Smooth muscle cell (in vitro differentiated cells): ENCODE results near the gene ZFYVE28. TPM values are rescaled to one million over a fixed set of nuclear protein-coding genes. Genes with fewer than 3 reads are reported as not detected.
"Not testable (repeated sequence)": the region's sequence is repeated elsewhere in the genome, so short reads cannot be mapped to it uniquely, and the experiment has no call there.

ENCODE experiments used
- DNase-seq: peaks from one replicate; lab custom pipeline; 2025; ENCODE audit not compliant: unreplicated experiment; lab: John Stamatoyannopoulos, UW
- H2AFZ ChIP-seq: fragments of 200-600 bp; sonication (generic); 2 replicates; pipeline ENCODE4 v1.6.0; 2016; ENCODE audit warnings: antibody characterized with exemption, low read depth, mild to moderate bottlenecking
- H3F3A ChIP-seq: fragments of 200-600 bp; sonication (generic); 2 replicates; pipeline ENCODE4 v1.6.0; 2017; ENCODE audit warnings: antibody characterized with exemption, low read depth
- H3K27ac ChIP-seq: fragments of 200-600 bp; sonication (generic); 2 replicates; pipeline ENCODE4 v1.5.1; 2016; ENCODE audit warnings: low read depth, mild to moderate bottlenecking
- H3K27me3 ChIP-seq: fragments of 200-600 bp; sonication (generic); 2 replicates; pipeline ENCODE4 v1.6.1; 2016; ENCODE audit warnings: low read depth, mild to moderate bottlenecking
- H3K36me3 ChIP-seq: fragments of 200-600 bp; sonication (generic); 2 replicates; pipeline ENCODE4 v1.5.1; 2016; ENCODE audit warnings: low read depth
- H3K4me1 ChIP-seq: fragments of 200-600 bp; sonication (generic); 2 replicates; pipeline ENCODE4 v1.5.1; 2016; ENCODE audit warnings: low read depth
- H3K4me2 ChIP-seq: fragments of 200-600 bp; sonication (generic); 2 replicates; pipeline ENCODE4 v1.6.0; 2016; ENCODE audit warnings: mild to moderate bottlenecking
- H3K4me3 ChIP-seq: fragments of 200-600 bp; sonication (generic); 2 replicates; pipeline ENCODE4 v1.5.1; 2016; ENCODE audit warnings: mild to moderate bottlenecking
- H3K79me2 ChIP-seq: fragments of 200-600 bp; sonication (generic); 2 replicates; pipeline ENCODE4 v1.6.0; 2016; ENCODE audit warnings: low read depth, mild to moderate bottlenecking
- H3K9ac ChIP-seq: fragments of 200-600 bp; sonication (generic); 2 replicates; pipeline ENCODE4 v1.6.0; 2016; ENCODE audit warnings: low read depth
- H3K9me3 ChIP-seq: fragments of 200-600 bp; sonication (generic); replicated peaks from 2 replicates; pipeline ENCODE4 v1.5.1; 2016; ENCODE audit warnings: low read depth
- H4K20me1 ChIP-seq: fragments of 200-600 bp; sonication (generic); 2 replicates; pipeline ENCODE4 v1.6.0; 2016; ENCODE audit warnings: low read depth
- CTCF ChIP-seq: fragments of 200-600 bp; sonication (generic); IDR thresholded peaks from 2 replicates; pipeline ENCODE4 v1.5.1; 2017; ENCODE audit warnings: borderline replicate concordance, mild to moderate bottlenecking, antibody characterized with exemption; ENCODE audit not compliant: insufficient read depth, poor library complexity, severe bottlenecking
- WGBS: methylation state at CpG from one replicate; pipeline ENCODE4 v1.1.7; 2016; ENCODE audit warnings: low lambda C conversion rate; 5-methylcytosine and 5-hydroxymethylcytosine counted together
- polyA plus RNA-seq: library from polyadenylated mRNA; unstranded; fragments of >200 nt; fragmentation: Nextera tagmentation; extraction: Ambion mirVana; gene quantifications from 2 replicates; pipeline ENCODE4 v1.2.1, GENCODE V29; 2016
- total RNA-seq: library from RNA; depleted of rRNA; stranded (reverse); fragments of >200 nt; gene quantifications from 2 replicates; pipeline ENCODE4 v1.2.3, GENCODE V29; 2014

Gene ZFYVE28
- total and polyA plus RNA-seq, 2 experiments from 2014 or later = 0.22 TPM; not detected in 1

GRCh38 chr4:2385516-2385915 lies 32.9 kb downstream of the ZFYVE28 start:
- peaks cover 2% of the 10 kb centered on the region for H3K27me3 ChIP-seq
- WGBS = 88% methylated on average over 8 of the region's 8 CpGs

GRCh38 chr4:2384245-2384644 lies 34.2 kb downstream of the ZFYVE28 start:
- Histone ChIP-seq H3K79me2 (no peaks in the 10 kb centered on the region), H3K9me3 (no peaks in the 10 kb centered on the region), H3F3A (no peaks in the 10 kb centered on the region), H3K27me3 (peaks cover 6% of the 10 kb centered on the region), H3K36me3 (no peaks in the 10 kb centered on the region), H3K9ac (no peak overlapping the region), H4K20me1 (no peaks in the 10 kb centered on the region), H3K4me1 (no peaks in the 10 kb centered on the region), H2AFZ (no peak overlapping the region), H3K27ac (no peak overlapping the region), H3K4me3 (no peak overlapping the region), H3K4me2 (no peak overlapping the region)
- WGBS = 77% methylated on average over 6 of the region's 6 CpGs
- DNase-seq = no peak
- no peak for TF ChIP-seq CTCF

More at GRCh38 chr4:2385516-2385915, 32.9 kb downstream of the ZFYVE28 start:
- Histone ChIP-seq H3K9me3 (no peaks in the 10 kb centered on the region), H3K36me3 (no peaks in the 10 kb centered on the region), H4K20me1 (no peaks in the 10 kb centered on the region), H3K79me2 (no peaks in the 10 kb centered on the region), H3F3A (no peaks in the 10 kb centered on the region), H3K4me3 (no peak overlapping the region), H3K4me1 (no peaks in the 10 kb centered on the region), H2AFZ (no peak overlapping the region), H3K27ac (no peak overlapping the region), H3K9ac (no peak overlapping the region), H3K4me2 (no peak overlapping the region)
- no peak for DNase-seq
- TF ChIP-seq CTCF = no peak

- no peaks in the 10 kb centered on the region for H3K79me2 ChIP-seq
- peaks cover 6% of the 10 kb centered on the region for H3K27me3 ChIP-seq
- H3K27ac ChIP-seq = no peak overlapping the region
- H3K4me1 ChIP-seq = no peaks in the 10 kb centered on the region
- no peak overlapping the region for H3K4me3 ChIP-seq
- DNase-seq = no peak
- H3K9me3 ChIP-seq = no peaks in the 10 kb centered on the region
- WGBS = 88% methylated on average over 5 of the region's 5 CpGs
- H2AFZ ChIP-seq = no peak overlapping the region
- H3K4me2 ChIP-seq = no peak overlapping the region
- no peaks in the 10 kb centered on the region for H3K36me3 ChIP-seq
- no peaks in the 10 kb centered on the region for H4K20me1 ChIP-seq
- no peak overlapping the region for H3K9ac ChIP-seq
- no peaks in the 10 kb centered on the region for H3F3A ChIP-seq
- TF ChIP-seq CTCF = no peak
These were observed 34.7 kb downstream of the ZFYVE28 start for GRCh38 chr4:2383760-2384159.

GRCh38 chr4:2383220-2383631 lies 35.2 kb downstream of the ZFYVE28 start:
- WGBS = 89% methylated on average over 8 of the region's 8 CpGs
- H3K79me2 ChIP-seq, H3K36me3 ChIP-seq, H2AFZ ChIP-seq, H3F3A ChIP-seq, H3K27me3 ChIP-seq, H4K20me1 ChIP-seq, H3K4me2 ChIP-seq, DNase-seq, H3K9ac ChIP-seq, H3K4me1 ChIP-seq, H3K4me3 ChIP-seq, H3K27ac ChIP-seq, H3K9me3 ChIP-seq: not testable (repeated sequence)

- H3K79me2 ChIP-seq, H3K4me3 ChIP-seq, H3K27me3 ChIP-seq, H3K27ac ChIP-seq, H3K9ac ChIP-seq, H3F3A ChIP-seq, H3K36me3 ChIP-seq, H4K20me1 ChIP-seq, DNase-seq, H3K9me3 ChIP-seq, H3K4me1 ChIP-seq, H3K4me2 ChIP-seq, H2AFZ ChIP-seq: not testable (repeated sequence)
- 86% methylated on average over 7 of the region's 7 CpGs for WGBS
These were observed 35.7 kb downstream of the ZFYVE28 start for GRCh38 chr4:2382769-2383202.

GRCh38 chr4:2380589-2380988 lies 37.9 kb downstream of the ZFYVE28 start:
- not testable (repeated sequence) for H3K79me2 ChIP-seq, H4K20me1 ChIP-seq, H3K27me3 ChIP-seq, H3K9me3 ChIP-seq, H3F3A ChIP-seq, H3K27ac ChIP-seq, DNase-seq, H2AFZ ChIP-seq, H3K9ac ChIP-seq, H3K4me1 ChIP-seq, H3K36me3 ChIP-seq, H3K4me3 ChIP-seq, H3K4me2 ChIP-seq
- WGBS = 91% methylated on average over 6 of the region's 6 CpGs
